PC-3 (cell line): ENCODE data around the gene GMPPB.

ENCODE experiments used
- CTCF ChIP-seq: fragments of 300-600 bp; sonication (generic); conservative IDR thresholded peaks from 2 replicates; pipeline ENCODE4 v1.5.1; 2017; ENCODE audit warnings: antibody characterized with exemption, low read depth, mild to moderate bottlenecking, low read length
- EZH2 ChIP-seq: fragments of 300-600 bp; sonication (generic); IDR thresholded peaks from one replicate; pipeline ENCODE4 v1.6.1; 2017; ENCODE audit warnings: antibody characterized with exemption, mild to moderate bottlenecking, low read length; ENCODE audit not compliant: unreplicated experiment
- EZH2phosphoT487 ChIP-seq: fragments of 300-600 bp; sonication (generic); IDR thresholded peaks from 2 replicates; pipeline ENCODE4 v1.6.1; 2018; ENCODE audit warnings: mild to moderate bottlenecking, antibody characterized with exemption, low read length, borderline replicate concordance

DNA sequence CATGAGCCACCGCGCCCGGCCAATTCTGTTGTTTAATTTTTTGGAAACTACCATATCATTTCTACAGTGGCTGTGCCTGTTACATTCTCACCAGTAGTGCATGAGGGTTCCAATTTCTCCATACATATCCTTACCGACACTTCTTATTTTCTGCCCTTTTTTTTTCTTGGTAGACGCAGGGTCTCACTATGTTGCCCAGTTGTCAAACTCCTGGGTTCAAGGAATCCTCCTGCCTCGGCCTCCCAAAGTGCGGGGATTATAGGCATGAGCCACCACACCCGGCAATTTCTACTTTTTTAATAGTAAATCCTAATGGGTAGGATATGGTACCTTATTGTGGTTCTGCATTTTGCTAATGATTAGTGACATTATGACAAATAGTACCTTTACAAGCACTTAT is 13.9 kb downstream of the GMPPB start:
- TF ChIP-seq CTCF (no peak), EZH2 (no peak), EZH2phosphoT487 (no peak)
